GM04504 (cell line): ENCODE data around the gene DBNDD2.
A peak's percentile ranks its signal among the peaks of the same experiment; 100 is the strongest.

ENCODE experiments used
- DNase-seq: peaks from one replicate; pipeline ENCODE4 v3.0.0-alpha.2; 2012; ENCODE audit warnings: low read depth

The DBNDD2 gene

GRCh38 chr20:45378191-45378590 lies 29.9 kb upstream of the DBNDD2 start, which contains the start of gene TP53TG5:
Gene TP53TG5 (minus strand): TSS chr20:45378325. CDS start chr20:45378236, 89 bp downstream.
- no peak for DNase-seq

DNA sequence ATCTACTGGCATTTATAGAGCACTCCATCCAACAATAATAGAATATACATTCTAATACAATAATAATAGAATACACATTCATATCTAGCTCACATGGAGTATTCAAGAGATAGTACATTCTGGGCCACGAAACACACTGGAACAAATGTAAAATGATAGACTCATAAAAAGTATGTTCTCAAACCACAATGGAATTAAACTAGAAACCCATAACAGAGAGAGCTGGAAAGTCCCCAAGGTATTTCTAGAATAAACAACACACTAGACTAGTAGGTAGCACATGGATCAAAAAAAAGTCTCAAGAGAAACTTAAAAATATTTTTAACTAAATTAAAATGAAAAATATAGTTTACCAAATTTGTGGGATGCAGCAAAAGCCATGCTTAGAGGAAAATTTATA lies 20.8 kb upstream of the DBNDD2 start:
- DNase-seq: no peak

DNA sequence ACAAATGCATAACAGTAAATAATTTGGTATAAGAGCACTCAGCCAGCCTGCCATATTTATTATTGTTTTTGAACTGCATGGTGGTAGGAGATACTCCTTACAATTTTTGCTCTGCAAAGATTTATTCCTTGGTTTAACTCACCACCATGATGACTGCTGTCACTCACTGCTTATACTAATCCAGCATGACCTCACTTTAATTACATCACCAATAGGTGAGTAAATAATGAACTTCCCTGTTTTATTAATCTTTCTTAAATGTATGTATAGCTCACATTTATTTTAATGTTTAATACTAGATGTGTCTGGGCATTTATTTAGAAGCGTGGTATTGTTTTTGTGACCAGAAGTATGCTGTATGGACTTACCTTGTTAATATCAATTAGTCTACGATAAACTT lies 17.2 kb upstream of the DBNDD2 start:
- no peak for DNase-seq

DNA sequence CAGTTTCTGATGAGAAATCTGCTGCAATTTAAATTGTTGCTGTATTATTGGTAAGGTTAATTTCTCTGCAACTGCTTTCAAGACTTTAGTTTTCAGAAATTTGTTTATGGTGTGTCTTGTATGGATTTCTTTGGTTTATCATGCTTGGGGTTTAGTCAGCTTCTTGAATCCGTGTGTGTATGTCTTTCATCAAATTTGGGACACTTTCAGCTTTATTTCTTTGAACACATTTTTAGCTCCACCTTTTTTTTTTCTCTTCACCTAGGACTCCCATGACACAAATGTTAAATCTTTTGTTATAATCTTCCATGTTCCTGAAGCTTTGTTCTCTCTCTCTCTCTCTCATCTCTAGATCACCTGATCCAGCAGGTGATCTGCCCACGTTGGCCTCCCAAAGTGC lies 16.5 kb upstream of the DBNDD2 start:
- no peak for DNase-seq

- no peak for DNase-seq
Observed at GRCh38 chr20:45392733-45393132, 15.4 kb upstream of the DBNDD2 start.

DNA sequence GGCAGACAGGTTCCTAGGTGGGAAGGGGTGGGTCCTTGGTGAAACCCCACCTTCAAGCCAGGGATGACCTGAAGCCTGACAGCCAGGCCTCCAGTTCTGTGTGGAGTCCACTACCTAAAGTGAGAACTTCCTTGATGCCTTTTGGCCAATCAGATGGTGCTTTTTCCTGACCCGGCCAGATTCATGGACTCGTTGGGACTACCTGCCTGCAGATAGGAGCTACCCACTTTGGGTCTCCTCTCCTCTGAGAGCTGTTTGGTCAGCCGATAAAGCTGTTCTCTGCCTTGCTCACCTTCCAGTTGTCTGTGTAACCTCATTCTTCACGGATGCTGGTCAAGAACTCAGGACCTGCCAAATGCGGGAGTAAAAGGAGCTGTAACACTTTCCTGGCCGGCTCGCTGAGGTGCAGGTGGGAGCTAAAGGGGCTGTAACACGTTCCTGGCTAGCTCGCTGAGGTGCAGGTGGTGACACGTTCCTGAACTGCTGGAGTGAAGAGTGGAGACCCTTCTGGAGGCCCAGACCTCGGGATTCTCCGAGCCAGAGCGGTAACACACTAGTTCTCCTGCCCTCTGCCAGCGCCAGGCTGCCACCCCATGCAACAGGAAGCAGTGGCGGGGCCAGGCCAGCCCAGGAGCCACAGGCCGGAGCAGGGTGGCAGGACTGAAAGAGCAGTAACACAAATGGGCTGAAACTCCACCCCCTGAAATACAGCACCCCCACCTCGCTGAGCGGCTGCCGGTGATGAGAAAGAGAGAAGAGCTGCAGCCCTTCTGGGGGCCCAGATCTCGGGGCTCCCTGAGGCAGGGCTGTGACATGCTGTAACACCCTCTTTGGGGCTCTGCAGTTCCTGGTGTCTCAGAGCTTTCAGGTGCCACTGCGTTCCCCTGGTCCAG lies 13.6 kb upstream of the DBNDD2 start:
- no peak for DNase-seq

DNA sequence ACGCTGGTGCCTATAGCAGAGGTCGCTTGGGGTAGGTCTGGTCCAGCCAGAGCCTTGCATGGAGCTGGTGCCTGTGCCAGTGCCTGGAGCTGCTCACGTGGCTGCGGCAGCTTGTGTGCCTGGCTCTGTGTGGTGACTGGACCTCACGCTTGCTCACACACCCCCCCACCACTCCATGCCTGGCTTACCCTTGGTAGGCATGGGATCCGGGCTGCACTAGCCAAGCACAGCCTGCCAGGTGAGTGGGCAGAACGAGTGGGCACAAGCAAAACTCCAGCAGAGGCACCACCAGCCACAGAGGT lies 13.0 kb upstream of the DBNDD2 start:
- no peak for DNase-seq

DNA sequence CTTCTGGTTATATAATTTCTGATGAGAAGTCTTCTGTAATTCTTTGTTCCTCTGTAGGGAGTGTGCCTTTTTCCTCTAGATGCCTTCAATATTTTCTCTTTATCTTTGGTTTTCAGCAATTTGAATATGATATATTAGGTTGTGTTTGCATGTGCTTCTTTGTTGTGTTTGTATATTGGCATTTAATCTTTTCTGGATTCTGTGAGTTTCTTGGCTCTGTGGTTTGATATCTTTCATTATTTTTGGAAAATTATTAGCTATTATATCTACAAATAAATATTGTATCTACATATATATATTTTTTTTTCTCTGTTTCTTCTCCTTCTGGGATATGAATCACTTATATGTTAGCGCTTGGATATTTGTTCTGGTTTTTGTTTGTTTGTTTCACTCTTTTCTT lies 9.1 kb upstream of the DBNDD2 start:
- DNase-seq: no peak

GRCh38 chr20:45400346-45401031 lies 7.6 kb upstream of the DBNDD2 start:
- DNase-seq: no peak

- no peak for DNase-seq
Observed at GRCh38 chr20:45402946-45403345, 5.1 kb upstream of the DBNDD2 start.

DNA sequence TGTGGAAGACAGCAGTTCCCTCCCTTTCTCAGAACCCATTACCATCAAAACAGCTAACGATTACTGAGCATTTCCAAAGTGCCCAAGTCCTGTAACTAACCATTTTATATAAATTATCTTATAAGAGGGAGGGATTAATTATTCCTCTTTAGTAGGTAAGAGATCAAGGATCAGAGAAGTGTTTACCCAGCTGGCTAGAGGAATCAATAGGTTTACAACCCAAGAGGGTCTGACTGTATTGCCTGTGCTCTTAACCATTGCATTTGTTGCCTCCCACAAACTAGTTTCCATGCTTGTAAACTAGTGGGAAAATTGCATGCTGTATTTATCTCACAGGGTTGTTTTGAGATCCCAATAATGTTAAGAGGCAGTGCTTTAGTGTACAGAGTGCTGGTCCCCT lies 3.7 kb upstream of the DBNDD2 start:
- DNase-seq: no peak

- DNase-seq: no peak
Observed at GRCh38 chr20:45405571-45406259, 2.4 kb upstream of the DBNDD2 start.

DNA sequence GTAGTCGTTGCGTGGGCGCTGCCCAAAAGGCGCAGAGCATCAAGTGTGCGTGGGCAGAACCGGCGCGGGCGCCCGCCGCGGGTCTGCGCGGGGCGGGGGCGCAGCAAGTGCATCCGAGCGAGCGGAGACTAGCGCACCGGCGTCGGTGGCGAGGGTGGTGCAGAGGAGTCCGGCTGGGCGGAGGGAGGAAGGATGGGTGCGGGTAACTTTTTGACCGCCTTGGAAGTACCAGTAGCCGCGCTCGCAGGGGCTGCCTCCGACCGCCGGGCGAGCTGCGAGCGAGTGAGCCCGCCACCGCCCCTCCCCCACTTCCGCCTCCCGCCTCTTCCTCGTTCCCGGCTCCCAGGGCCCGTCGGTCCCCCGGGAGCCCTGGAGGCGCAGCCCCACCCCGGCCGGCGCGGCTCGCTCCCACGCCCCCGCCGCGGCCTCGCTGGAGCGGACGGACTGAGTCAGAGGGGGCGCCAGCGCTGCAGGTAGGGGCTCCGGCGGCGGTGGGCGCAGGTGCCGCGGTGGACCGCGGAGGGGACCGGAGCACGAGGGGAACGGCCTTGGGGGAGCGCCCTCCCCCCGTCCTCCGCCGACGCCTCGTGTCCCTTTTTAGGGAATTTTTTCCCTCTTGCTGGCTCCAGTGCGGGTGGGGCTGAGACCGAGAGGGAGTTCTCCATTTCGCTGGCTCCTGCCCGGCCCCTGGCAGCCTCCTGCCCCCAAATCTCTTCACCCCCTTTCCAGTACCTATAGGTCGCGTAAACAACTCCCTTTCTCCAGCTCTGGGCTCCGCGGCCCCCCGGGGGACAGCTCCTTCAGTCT lies 1.6 kb upstream of the DBNDD2 start:
- no peak for DNase-seq

- DNase-seq: no peak
Observed at GRCh38 chr20:45407067-45407745, 883 bp upstream of the DBNDD2 start.

- DNase-seq: no peak
Observed at GRCh38 chr20:45408646-45409213, 641 bp downstream of the DBNDD2 start.

- DNase-seq: no peak
Observed at GRCh38 chr20:45409521-45410272, 1.6 kb downstream of the DBNDD2 start.

DNA sequence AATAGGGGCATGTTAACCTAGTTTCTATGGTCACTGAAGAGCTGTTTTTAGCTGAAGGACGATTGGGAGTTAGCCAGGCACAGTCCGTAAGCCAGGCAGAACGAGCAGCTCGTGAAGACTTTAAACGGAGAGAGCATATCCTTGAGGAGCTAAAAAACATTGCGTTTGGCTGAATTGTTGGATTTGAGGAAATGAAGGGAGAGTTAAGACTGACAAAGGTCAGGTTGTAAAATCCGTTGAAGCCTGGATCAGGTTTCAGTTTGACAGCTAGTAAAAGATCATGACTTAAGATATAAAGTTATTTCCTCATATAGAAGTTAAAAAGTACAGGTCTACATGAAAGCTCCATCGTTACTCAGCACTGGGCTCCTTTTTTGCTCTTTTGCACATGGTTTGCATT lies 2.8 kb downstream of the DBNDD2 start:
- DNase-seq: no peak

- no peak for DNase-seq
Observed at GRCh38 chr20:45412653-45413052, 4.6 kb downstream of the DBNDD2 start.

- no peak for DNase-seq
Observed at GRCh38 chr20:45413479-45413878, 5.4 kb downstream of the DBNDD2 start.

DNA sequence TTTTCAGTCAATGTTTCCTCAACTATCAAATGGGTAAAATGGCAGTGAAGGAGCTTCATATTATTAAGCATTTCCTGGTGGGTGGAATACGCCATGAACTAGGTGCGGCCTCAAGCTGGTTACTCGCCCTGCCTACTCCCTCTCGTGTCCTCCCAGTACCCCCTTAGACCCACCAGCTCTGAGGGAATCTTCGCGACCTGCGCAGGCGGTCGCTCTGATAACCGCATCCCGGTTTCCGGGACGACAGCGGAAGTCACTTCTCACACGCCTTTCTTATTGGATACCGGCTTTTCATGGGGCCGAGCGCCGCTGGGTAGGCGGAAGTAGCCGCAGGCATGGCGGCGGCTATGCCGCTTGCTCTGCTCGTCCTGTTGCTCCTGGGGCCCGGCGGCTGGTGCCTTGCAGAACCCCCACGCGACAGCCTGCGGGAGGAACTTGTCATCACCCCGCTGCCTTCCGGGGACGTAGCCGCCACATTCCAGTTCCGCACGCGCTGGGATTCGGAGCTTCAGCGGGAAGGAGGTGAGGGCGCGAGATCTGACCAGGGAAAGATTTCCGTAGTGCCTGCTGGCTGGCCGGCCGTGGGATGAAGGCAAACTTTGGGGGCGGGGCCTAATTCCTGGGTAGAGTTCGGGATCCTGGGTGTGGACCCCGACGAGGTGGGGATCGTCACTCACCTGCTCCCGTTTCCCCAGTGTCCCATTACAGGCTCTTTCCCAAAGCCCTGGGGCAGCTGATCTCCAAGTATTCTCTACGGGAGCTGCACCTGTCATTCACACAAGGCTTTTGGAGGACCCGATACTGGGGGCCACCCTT lies 7.9 kb downstream of the DBNDD2 start, which contains the start of gene PIGT:
Gene PIGT (plus strand): TSS at position 320 of the 816 bp plus-strand sequence. CDS start 16 bp downstream, at position 336.
- DNase-seq: peak; percentile 60
